ENCODE measurements around the gene TACR1.
"Not testable (repeated sequence)": the region's sequence is repeated elsewhere in the genome, so short reads cannot be mapped to it uniquely, and the experiment has no call there.

TACR1 gene

GRCh38 chr2:75146606-75147332 lies 52.6 kb downstream of the TACR1 start:
- DNase-seq (ENCODE audit: low read depth, low spot score), result no peak

GRCh38 chr2:75146221-75146605 lies 53.1 kb downstream of the TACR1 start:
- not testable (repeated sequence) for DNase-seq (ENCODE audit: low read depth, low spot score)

GRCh38 chr2:75142081-75142480 lies 57.2 kb downstream of the TACR1 start:
- DNase-seq (ENCODE audit: low read depth, low spot score), result no peak

- no peak for DNase-seq (ENCODE audit: low read depth, low spot score)
Observed at GRCh38 chr2:75140288-75140687, 59.0 kb downstream of the TACR1 start.

- DNase-seq (ENCODE audit: low read depth, low spot score), result no peak
Observed at GRCh38 chr2:75139171-75139570, 60.1 kb downstream of the TACR1 start.

- no peak for DNase-seq (ENCODE audit: low read depth, low spot score)
Observed at GRCh38 chr2:75138528-75138927, 60.8 kb downstream of the TACR1 start.

- no peak for DNase-seq (ENCODE audit: low read depth, low spot score)
Observed at GRCh38 chr2:75135776-75136400, 63.4 kb downstream of the TACR1 start.

- no peak for DNase-seq (ENCODE audit: low read depth, low spot score)
Observed at GRCh38 chr2:75134860-75135259, 64.5 kb downstream of the TACR1 start.

- no peak for DNase-seq (ENCODE audit: low read depth, low spot score)
Observed at GRCh38 chr2:75133621-75134570, 65.4 kb downstream of the TACR1 start.

GRCh38 chr2:75130171-75130570 lies 69.1 kb downstream of the TACR1 start:
- no peak for DNase-seq (ENCODE audit: low read depth, low spot score)

- no peak for DNase-seq (ENCODE audit: low read depth, low spot score)
Observed at GRCh38 chr2:75123876-75124275, 75.4 kb downstream of the TACR1 start.

- DNase-seq (ENCODE audit: low read depth, low spot score), result no peak
Observed at GRCh38 chr2:75113231-75113869, 86.0 kb downstream of the TACR1 start.

GRCh38 chr2:75108937-75109482 lies 90.3 kb downstream of the TACR1 start:
- no peak for DNase-seq (ENCODE audit: low read depth, low spot score)

GRCh38 chr2:75102011-75102410 lies 97.3 kb downstream of the TACR1 start:
- no peak for DNase-seq (ENCODE audit: low read depth, low spot score)

GRCh38 chr2:75100801-75101151 lies 98.5 kb downstream of the TACR1 start:
- DNase-seq (ENCODE audit: low read depth, low spot score), result no peak

- no peak for DNase-seq (ENCODE audit: low read depth, low spot score)
Observed at GRCh38 chr2:75100011-75100800, 99.1 kb downstream of the TACR1 start.

- no peak for DNase-seq (ENCODE audit: low read depth, low spot score)
Observed at GRCh38 chr2:75099521-75099922, 99.8 kb downstream of the TACR1 start.

GRCh38 chr2:75098856-75099255 lies 100.5 kb downstream of the TACR1 start:
- DNase-seq (ENCODE audit: low read depth, low spot score), result peak; percentile 63

GRCh38 chr2:75097831-75098230 lies 101.5 kb downstream of the TACR1 start:
- DNase-seq (ENCODE audit: low read depth, low spot score), result no peak

GRCh38 chr2:75094405-75094804 lies 104.9 kb downstream of the TACR1 start:
- DNase-seq (ENCODE audit: low read depth, low spot score), result no peak

Data from ELF-1 (cell line).